HG03354 (cell line): Measurements from ENCODE around the gene FXR2.

Experiments
- ATAC-seq: cut with Tn5 transposase; IDR thresholded peaks from one replicate; pipeline ENCODE4 v1.9.1; 2021; ENCODE audit warnings: mild to moderate bottlenecking; ENCODE audit not compliant: unreplicated experiment, poor library complexity, severe bottlenecking

Gene FXR2

GRCh38 chr17:7556627-7557026, 58.1 kb downstream of the FXR2 start:
- no peak for ATAC-seq

DNA sequence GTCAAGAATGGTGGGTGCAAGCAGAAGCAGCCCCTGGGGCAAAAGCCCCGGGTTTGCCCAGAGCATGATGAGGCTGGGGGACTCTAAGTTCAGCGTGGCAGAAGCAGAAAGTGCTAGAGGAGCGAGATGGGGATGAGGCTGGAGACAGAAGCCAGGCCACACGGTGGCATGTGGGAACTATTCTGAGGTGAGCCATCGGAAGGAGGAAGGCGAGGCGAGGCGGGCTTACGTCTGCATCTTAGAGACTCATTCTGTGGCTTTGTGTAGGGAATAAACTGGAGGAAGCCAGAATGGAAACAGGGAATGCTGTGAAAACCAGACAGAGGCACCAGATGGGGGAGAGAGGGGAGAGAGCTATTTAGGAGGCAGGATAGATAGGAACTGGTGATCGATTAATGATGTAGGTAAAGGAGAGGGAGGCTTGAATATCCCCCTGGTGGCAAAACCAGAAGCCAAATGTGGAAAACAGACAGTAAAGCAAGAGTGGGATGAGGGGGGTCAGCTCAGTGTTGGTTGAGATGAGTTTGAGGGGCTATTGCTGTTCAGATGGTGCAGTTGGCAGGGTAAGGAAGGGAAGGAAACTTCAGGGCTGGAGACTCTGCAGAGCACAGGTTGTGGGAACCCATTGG, 59.3 kb downstream of the FXR2 start:
- ATAC-seq, result no peak

DNA sequence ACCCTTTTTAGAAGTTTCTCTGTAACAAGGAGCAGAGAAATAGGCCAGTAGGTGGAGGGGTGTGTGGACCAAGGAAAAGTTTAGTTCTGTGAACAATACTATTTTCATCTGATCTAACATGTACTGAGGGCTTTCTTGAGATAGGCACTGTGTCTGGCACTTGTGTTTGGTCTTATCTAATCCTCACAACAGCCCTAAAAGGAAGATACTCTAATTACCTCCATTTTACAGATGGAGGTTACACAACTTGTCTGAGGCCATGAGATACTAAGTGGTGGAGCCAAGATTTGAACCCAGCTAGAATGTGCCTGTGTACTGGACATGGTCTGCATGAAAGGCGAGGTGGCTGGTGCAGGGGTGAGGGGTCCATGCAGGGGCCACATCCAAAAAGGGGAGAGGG, 61.3 kb downstream of the FXR2 start:
- no peak for ATAC-seq

- ATAC-seq, result peak; percentile 71
These were observed 62.1 kb downstream of the FXR2 start for GRCh38 chr17:7552621-7553051.

DNA sequence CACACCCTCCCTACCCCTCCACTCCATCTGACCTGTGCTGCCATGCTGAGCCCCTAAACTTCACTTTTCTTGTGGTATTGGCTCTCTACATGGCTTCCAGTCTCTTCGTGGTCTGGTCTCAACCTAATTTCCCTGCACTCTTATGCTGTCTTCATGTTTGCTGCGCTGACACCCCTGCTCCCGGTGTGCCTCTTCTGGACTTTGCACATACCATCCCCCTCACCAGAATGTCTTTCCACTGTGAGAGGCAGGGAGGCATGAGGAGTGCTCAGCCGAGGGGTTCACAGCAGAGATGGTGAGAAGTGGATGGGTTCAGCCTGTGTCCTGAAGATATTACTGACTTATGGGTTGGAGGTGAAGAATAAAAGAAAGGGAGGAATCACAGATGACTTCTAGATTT, 63.3 kb downstream of the FXR2 start:
- no peak for ATAC-seq

- no peak for ATAC-seq
These were observed 64.4 kb downstream of the FXR2 start for GRCh38 chr17:7550344-7550743.

DNA sequence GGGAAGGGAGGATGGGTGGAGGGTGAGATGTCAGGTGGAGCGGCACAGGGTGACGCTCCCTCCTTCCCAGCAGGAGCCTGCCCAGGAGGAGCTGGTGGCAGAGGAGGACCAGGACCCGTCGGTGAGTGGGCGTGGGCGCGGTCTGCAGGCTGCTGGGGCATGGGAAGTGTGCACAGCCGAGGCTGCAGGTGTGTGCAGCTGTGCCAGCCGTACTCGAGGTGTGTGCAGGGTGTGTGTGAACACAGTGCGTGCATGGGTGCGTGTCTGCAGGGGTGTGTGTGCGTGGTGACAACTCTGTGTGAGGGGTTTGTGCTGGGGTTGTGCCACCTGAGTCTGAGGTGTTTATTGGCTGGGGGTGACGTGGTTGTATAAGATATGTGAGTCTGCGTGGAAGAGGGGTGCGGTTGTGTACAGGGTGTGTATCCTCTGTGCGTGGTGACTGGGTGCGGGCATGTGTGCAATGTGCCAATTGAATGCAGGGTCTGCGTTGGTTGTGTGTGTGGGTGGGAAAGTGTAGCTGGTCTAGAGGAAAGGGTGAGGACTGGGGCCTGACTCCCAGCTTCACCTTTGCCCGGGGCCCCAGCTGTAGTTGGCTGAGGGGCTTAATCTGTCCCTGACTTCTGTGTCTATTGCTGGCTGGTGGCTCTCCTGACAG, 65.2 kb downstream of the FXR2 start:
- ATAC-seq, result no peak

GRCh38 chr17:7548585-7549400, 65.9 kb downstream of the FXR2 start, which contains the start of gene TNFSF12:
Gene TNFSF12, plus strand, starts transcription at chr17:7549058. Its CDS starts 96 bp downstream, at chr17:7549154.
- no peak for ATAC-seq

DNA sequence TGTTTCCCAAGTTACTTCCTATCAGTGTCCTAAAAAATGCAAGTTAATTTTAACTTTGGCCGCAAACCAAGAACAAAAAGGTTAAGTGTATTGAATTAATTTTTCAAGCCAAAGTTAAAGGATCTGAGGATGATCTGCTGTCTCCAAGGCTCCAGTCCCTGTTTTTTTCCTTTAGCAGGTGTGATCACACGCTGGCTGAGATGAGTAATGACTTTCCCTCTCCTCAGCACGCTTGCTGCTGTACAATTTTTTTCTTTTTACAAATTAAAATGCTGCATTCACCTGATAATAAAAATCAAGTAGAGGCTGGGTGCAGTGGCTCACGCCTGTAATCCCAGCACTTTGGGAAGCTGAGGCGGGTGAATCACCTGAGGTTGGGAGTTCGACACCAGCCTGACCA, 69.8 kb downstream of the FXR2 start:
- no peak for ATAC-seq
